ENCODE measurements around the gene MCC.
"Not testable (repeated sequence)": the region's sequence is repeated elsewhere in the genome, so short reads cannot be mapped to it uniquely, and the experiment has no call there.

MCC gene

GRCh38 chr5:113093558-113093957, 394.7 kb downstream of the MCC start:
- DNase-seq, result no peak

- DNase-seq, result no peak
Measured at GRCh38 chr5:113092683-113093082, 395.6 kb downstream of the MCC start.

DNA sequence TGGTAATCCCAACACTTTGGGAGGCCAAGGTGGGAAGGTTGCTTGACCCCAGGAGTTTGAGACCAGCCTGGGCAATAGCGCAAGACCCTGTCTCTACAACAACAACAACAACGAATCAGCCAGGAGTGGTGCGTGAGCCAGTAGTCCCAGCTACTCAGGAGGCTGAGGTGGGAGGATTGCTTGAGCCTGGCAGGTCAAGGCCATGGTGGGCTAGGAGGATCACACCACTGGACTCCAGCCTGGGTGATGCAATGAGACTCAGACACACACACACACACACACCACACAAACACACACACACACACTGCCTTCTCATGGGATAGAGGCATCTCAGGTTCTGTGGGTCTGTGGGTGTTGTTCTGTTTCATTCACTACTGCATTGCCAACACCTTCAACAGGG, 396.6 kb downstream of the MCC start:
- DNase-seq, result no peak

DNA sequence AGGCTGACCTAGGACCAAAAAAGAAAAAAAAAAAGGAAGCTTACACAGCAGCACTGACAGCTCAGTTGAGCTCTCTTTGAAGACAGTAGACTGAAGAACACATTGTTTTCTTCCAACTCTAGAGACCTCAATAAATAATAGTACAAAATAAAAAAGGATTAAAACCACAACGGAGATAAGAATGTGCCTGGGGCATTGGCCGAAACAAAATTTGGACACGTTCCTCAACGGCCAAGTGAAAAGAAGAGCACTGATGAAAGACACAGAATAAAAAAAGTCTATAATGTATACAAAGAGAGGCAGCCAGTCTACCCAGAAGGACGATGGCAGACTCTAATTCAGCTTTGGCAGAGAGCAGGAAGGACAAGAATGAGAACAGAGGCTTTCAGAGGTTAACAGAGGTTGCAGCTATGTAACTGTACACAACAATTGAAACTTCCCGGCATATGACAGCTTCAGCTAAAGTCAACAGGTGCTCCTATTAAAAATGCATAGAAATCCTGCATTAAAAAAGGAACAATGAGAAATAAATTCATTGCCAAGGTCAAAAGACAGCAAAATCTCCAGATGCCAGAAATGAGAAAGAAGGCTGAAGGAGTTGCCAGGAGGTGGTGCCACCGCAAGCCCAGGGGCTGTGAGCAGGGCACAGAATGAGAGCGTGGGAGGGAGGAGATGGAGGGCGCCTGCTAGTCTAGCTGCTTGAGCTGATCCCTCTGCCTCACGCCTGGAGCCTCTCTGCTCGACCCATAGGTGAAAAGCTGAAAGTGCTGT, 397.7 kb downstream of the MCC start:
- no peak for DNase-seq

DNA sequence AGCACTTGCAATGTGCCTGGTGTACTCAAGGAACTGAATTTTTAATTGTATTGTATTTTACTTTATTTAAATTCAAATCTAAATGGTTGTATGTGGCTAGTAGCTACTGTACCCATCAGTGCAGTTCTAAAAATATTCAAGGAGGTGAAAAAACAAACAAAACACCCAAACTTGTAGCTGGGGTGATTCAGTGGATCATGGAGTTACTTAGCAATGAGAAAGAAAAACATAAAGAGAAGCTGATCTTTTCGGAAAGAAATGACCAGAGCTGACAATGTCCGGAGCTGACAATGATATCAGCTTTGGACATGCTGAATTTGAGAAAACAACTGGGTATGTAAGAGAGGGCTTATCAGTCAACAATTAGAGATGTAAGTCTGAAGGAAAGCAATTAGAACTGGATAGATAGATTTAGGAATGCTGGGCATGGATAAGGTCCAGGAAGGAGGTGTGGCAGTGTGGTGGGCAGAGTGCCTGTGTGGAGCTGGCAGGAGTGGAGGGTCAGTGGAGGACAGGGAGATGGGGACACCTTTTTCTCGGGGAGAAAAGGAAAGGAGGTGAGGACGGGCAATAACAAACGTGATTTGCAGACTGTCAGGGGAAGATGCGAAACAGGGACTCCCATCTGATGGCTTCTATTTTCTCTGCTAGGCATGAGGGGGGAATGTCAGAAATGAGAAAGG, 398.5 kb downstream of the MCC start:
- no peak for DNase-seq

GRCh38 chr5:113087976-113088514, 400.2 kb downstream of the MCC start:
- DNase-seq, result no peak

DNA sequence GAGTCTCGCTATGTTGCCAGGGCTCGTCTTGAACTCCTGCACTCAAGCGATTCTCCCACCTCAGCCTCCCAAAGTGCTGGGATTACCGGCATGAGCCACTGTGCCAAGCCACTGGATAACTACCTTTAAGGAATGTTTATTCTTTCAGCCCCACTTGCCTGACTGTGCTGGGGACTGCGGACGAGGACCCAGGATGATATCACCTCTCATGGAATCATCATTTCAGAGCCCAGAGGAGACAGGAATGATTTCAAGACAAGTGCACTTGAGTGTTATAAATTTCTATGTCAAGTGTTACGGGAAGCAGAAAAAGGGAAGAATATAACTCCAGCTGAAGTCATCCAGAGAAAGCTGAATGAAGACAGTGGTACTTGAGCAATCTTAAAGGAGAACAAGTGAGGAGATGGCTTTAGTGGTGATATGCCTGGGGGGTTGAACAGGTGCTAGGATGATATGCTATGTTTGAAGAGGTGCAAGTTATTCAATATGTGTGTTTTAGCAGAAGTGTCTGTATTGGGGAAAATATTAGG, 402.3 kb downstream of the MCC start:
- DNase-seq, result no peak

DNA sequence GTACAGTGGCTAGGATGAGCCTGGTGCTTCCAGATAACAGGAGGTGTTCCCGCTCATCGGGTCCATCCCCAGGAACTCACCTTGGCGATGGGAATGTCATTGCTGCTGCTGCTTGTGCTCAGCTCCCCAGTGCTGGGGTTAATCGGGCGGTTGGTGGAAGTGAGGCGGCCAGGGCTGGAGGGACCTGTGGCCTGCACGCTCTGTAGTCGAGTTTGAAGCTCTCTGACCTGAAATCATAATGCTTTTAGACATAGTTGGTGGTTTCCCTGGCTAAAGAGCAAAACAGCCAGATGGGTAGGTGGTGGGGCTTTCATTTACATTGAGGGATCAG, 403.2 kb downstream of the MCC start:
- no peak for DNase-seq

DNA sequence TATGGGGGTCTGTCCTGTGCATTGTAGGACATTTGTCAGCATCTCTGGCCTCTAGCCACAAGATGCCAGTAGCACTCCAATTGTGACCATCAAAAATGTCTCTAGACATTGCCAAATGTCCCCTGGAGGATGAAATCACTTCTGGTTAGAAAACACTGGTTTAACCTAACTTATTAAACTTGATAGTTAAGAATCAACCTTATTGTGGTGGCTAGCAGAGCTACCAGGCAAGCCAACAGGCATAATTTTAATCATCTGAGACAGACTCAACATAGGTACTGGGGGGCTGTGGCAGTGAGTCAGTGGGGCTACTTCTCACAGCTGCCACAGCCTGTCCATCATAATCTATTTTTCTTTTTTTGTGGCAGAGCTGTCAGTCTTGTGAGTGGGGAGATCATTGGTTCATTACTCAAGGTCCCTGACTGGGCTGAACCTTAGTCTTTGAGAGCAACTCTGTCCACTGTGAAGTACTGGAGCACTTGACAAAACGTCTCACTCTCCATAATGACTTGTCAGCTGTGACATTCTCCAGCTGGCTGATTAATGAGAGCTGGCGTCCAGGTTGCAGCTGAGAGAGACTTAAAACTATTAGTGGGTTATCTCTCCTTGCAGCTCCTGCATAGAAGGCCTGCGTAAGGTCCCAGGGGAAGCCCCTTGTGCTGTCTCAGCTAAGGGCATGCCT, 403.7 kb downstream of the MCC start:
- no peak for DNase-seq

- no peak for DNase-seq
Measured at GRCh38 chr5:113083481-113083880, 404.8 kb downstream of the MCC start.

- no peak for DNase-seq
Measured at GRCh38 chr5:113082547-113082905, 405.7 kb downstream of the MCC start.

DNA sequence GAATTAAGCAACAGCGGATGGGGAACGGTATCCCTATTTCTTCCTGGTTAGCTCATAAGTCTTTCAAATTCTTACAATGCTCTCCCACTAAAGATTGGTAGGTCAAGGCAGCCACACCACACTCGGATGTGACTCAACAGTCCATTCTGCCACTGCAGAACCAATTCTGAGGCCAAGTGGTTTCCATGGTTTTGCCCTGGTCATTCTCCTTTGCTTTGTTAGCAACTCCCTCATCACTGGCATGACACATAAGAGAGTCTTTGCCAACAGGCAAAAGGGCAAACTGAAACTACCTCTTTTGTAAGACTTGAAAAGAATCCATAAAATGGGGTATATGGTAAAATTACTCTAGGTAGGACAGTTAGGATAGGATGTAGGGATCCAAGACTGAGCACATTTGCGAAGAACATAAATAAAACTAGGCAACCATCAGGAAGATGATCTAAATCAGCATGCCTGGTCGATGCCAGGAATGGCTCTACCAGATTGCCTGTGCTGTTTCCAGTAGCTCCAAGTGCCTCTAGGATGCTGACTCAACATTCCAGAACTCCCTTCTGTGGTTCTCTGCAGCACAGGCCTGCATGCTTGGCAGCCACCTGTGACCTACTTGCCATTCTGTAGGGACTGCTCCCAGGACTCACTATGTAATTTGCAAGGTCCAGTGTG, 406.2 kb downstream of the MCC start:
- no peak for DNase-seq

- DNase-seq, result no peak
Measured at GRCh38 chr5:113081091-113081839, 407.0 kb downstream of the MCC start.

- not testable (repeated sequence) for DNase-seq
Measured at GRCh38 chr5:113076649-113077048, 411.6 kb downstream of the MCC start.

DNA sequence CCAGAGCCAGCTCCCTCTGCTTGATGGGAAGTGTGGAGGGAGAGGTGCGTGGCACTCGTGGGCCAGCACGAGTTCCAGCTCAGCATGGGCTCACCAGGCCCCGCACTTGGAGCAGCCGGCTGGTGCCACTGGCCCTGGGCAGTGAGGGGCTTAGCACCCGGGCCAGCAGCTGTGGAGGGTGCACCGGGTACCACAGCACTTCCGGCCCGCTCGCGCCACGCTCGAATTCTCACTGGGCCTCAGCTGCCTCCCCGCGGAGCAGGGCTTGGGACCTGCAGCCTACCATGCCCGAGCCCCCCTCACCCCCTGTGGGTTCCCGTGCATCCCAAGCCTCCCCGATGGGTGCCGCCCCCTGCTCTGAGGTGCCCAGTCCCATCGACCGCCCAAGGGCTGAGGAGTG, 413.2 kb downstream of the MCC start:
- DNase-seq, result no peak

DNA sequence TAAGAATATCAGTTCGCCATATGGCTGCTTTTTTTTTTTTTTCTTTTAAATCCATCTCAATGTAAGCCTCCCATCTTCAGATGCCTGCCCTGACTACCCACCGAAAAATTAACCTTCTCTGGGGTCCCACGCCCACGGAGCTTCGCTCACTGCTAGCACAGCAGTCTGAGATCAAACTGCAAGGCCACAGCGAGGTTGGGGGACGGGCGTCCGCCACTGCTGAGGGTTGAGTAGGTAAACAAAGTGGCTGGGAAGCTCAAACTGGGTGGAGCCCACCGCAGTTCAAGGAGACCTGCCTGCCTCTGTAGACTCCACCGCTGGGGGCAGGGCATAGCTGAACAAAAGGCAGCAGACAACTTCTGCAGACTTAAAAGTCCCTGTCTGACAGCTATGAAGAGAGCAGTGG, 414.6 kb downstream of the MCC start:
- peak; percentile 16 for DNase-seq

DNA sequence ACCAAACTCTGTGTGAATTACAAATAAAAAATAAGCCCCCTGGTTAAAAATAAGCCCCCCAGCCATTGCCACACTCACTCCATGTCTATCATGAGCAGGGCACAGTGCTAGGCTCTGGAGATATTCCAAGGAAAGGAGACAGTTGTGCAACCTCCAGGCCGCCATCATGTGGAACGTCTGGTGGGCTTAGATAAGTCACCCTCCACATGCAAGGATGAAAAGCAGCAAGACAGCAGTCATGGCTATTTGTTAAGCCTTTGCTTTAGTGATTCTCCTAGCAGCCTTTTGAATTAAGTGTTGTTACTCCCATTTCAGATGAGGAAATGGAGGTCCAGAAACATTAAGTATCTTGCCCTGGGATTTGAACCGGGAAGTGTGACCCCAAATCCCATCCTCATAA, 416.9 kb downstream of the MCC start:
- no peak for DNase-seq

DNA sequence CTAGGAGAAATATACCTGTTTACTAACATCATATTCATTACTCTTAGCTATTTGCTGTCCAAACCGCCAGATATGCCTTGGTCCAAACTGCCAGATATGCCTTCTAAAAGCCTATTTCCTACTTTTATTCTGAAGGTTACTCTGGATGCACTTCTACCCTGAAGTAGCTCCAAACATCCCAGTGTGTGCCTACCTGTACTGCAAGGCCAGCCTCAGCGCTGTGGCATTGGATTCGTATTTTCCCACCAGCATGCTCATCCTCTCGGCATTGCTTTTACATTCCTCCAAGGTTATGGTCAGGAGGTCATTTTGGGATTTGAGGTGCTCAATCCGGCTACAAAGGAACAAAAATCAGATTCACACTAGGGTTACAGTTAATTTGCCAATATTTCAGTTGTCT, 417.4 kb downstream of the MCC start:
- DNase-seq, result no peak

DNA sequence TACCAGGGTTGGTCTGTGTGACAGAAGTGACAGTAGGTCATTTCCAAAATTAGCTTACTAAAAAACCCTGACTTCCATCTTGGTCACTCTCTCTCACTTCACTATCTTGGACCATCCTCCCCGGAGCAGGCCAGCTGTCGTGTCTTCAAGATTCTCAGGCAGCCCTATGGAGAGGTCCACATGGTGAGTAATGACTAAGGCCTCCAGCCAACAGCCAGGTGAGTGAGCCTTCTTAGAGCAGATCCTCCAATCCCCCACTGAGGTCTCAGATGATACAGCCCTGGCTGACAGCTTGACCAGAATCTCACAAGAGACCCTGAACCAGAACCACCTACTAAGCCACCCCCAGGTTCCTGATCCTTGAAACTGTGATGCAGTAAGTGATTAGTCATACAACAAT, 419.7 kb downstream of the MCC start:
- DNase-seq, result no peak

- no peak for DNase-seq
Measured at GRCh38 chr5:113067635-113068344, 420.5 kb downstream of the MCC start.

DNA sequence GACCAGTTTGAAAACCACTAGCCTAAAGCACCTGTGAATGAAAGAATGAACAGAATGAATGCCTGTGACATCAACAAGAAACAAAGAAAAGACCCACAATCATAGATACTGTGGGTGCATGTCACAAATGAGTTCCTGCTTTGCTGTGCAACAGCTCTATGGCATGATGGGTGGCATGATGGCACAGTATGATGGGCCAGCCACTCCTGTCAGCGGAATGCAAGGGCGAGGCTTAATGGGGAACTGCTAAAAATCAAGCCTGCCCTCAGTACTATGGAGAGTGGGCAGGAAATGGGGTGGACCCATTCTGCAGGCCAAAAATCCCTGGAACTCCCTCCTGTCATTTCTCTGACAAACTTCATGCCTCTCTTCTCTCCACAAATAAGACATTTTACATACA, 422.6 kb downstream of the MCC start:
- DNase-seq, result no peak

- no peak for DNase-seq
Measured at GRCh38 chr5:113064806-113065205, 423.4 kb downstream of the MCC start.

Measured in CD4-positive, alpha-beta T cell treated with Interferon alpha-2 for 1 hour (primary cell).